Mesenchymal stem cell (in vitro differentiated cells and primary cell): Measurements from ENCODE around the gene PTPRCAP.
"Not testable (repeated sequence)": the region's sequence is repeated elsewhere in the genome, so short reads cannot be mapped to it uniquely, and the experiment has no call there.

Source experiments
- DNase-seq: peaks from one replicate; pipeline ENCODE4 v3.0.0-alpha.2; 2013
- H2AFZ ChIP-seq: one replicate; pipeline ENCODE4 v1.6.1; 2013; ENCODE audit warnings: low read depth, mild to moderate bottlenecking, control low read depth, inconsistent platforms, low read length, moderate library complexity
- H2AK5ac ChIP-seq: 2 replicates; pipeline ENCODE4 v1.6.1; 2013; ENCODE audit warnings: low read length, moderate library complexity, mild to moderate bottlenecking, inconsistent platforms; ENCODE audit not compliant: severe bottlenecking
- H2BK120ac ChIP-seq: one replicate; pipeline ENCODE4 v1.6.1; 2013; ENCODE audit warnings: low read depth, mild to moderate bottlenecking, inconsistent platforms, low read length, moderate library complexity
- H2BK12ac ChIP-seq, 2 experiments: one replicate each; pipeline ENCODE4 v1.6.1; 2013; ENCODE audit warnings: inconsistent platforms in 2 of 2, low read length in 2 of 2, mild to moderate bottlenecking in 2 of 2, moderate library complexity in 2 of 2, control low read depth in 1 of 2
- H2BK15ac ChIP-seq: one replicate; pipeline ENCODE4 v1.6.1; 2013; ENCODE audit warnings: mild to moderate bottlenecking, low read depth, inconsistent platforms; ENCODE audit not compliant: poor library complexity, severe bottlenecking
- H2BK5ac ChIP-seq: 2 replicates; pipeline ENCODE4 v1.6.1; 2013; ENCODE audit warnings: low read depth, mild to moderate bottlenecking, low read length, control low read depth, inconsistent platforms; ENCODE audit not compliant: poor library complexity, severe bottlenecking
- H3K14ac ChIP-seq, 2 experiments: one replicate each; pipeline ENCODE4 v1.6.1; 2013; ENCODE audit warnings: inconsistent platforms in 2 of 2, low read length in 2 of 2, control low read depth in 1 of 2, mild to moderate bottlenecking in 1 of 2, moderate library complexity in 1 of 2
- H3K18ac ChIP-seq, 2 experiments: one replicate each; pipeline ENCODE4 v1.6.1; 2013; ENCODE audit warnings: inconsistent platforms in 2 of 2, low read length in 2 of 2, control low read depth in 1 of 2, low read depth in 1 of 2, mild to moderate bottlenecking in 1 of 2
- H3K23ac ChIP-seq, 2 experiments: one replicate each; pipeline ENCODE4 v1.6.1; 2013; ENCODE audit warnings: inconsistent platforms in 2 of 2, low read length in 2 of 2, mild to moderate bottlenecking in 2 of 2, moderate library complexity in 2 of 2, control low read depth in 1 of 2
- H3K27ac ChIP-seq: 2 replicates; pipeline ENCODE4 v1.5.1; 2013; ENCODE audit warnings: mild to moderate bottlenecking, moderate library complexity, low read length, control low read depth, inconsistent platforms; ENCODE audit not compliant: poor library complexity, severe bottlenecking
- H3K27me3 ChIP-seq, 2 experiments: 2 replicates each; pipeline versions ENCODE4 v1.6.1 to v1.7.0; 2013; ENCODE audit warnings: low read length in 2 of 2, mild to moderate bottlenecking in 2 of 2, moderate library complexity in 2 of 2, control low read depth in 1 of 2, inconsistent platforms in 1 of 2; ENCODE audit not compliant: control insufficient read depth in 1 of 2, insufficient read depth in 1 of 2
- H3K36me3 ChIP-seq, 2 experiments: 2 replicates each; pipeline versions ENCODE4 v1.6.1 to v1.7.0; 2013; ENCODE audit warnings: low read length in 2 of 2, control low read depth in 1 of 2, inconsistent platforms in 1 of 2, low read depth in 1 of 2, mild to moderate bottlenecking in 1 of 2; ENCODE audit not compliant: insufficient read depth in 2 of 2, control insufficient read depth in 1 of 2
- H3K4ac ChIP-seq, 2 experiments: one replicate each; pipeline ENCODE4 v1.6.1; 2013; ENCODE audit warnings: inconsistent platforms in 2 of 2, low read length in 2 of 2, mild to moderate bottlenecking in 2 of 2, moderate library complexity in 2 of 2, control low read depth in 1 of 2, low read depth in 1 of 2
- H3K4me1 ChIP-seq: 2 replicates; pipeline ENCODE4 v1.6.1; 2013; ENCODE audit warnings: low read depth, low read length, control low read depth; ENCODE audit not compliant: control insufficient read depth, insufficient read depth
- H3K4me2 ChIP-seq: 2 replicates; pipeline ENCODE4 v1.6.1; 2013; ENCODE audit warnings: low read length, mild to moderate bottlenecking, inconsistent platforms; ENCODE audit not compliant: poor library complexity, severe bottlenecking
- H3K4me3 ChIP-seq, 2 experiments: 2 replicates each; pipeline versions ENCODE4 v1.5.1 to v1.7.0; 2013; ENCODE audit warnings: low read length in 2 of 2, mild to moderate bottlenecking in 2 of 2, control low read depth in 1 of 2, low read depth in 1 of 2; ENCODE audit not compliant: insufficient read depth in 1 of 2
- H3K79me1 ChIP-seq: replicated peaks from 2 replicates; pipeline ENCODE4 v1.6.1; 2013; ENCODE audit warnings: mild to moderate bottlenecking, control low read depth, low read length, inconsistent platforms; ENCODE audit not compliant: poor library complexity, severe bottlenecking
- H3K9ac ChIP-seq: 2 replicates; pipeline ENCODE4 v1.7.0; 2013; ENCODE audit warnings: mild to moderate bottlenecking, low read length, moderate library complexity
- H3K9me3 ChIP-seq: 2 replicates; pipeline ENCODE4 v1.7.0; 2013; ENCODE audit warnings: mild to moderate bottlenecking, low read length; ENCODE audit not compliant: control insufficient read depth
- H4K8ac ChIP-seq: one replicate; pipeline ENCODE4 v1.6.1; 2013; ENCODE audit warnings: inconsistent platforms, mild to moderate bottlenecking, low read length, moderate library complexity
- H4K91ac ChIP-seq: one replicate; pipeline ENCODE4 v1.6.1; 2013; ENCODE audit warnings: mild to moderate bottlenecking, low read length, inconsistent platforms
- WGBS: methylation state at CpG from one replicate; pipeline ENCODE4 v1.1.7; 2013; ENCODE audit warnings: mixed read lengths; 5-methylcytosine and 5-hydroxymethylcytosine counted together

Gene PTPRCAP

DNA sequence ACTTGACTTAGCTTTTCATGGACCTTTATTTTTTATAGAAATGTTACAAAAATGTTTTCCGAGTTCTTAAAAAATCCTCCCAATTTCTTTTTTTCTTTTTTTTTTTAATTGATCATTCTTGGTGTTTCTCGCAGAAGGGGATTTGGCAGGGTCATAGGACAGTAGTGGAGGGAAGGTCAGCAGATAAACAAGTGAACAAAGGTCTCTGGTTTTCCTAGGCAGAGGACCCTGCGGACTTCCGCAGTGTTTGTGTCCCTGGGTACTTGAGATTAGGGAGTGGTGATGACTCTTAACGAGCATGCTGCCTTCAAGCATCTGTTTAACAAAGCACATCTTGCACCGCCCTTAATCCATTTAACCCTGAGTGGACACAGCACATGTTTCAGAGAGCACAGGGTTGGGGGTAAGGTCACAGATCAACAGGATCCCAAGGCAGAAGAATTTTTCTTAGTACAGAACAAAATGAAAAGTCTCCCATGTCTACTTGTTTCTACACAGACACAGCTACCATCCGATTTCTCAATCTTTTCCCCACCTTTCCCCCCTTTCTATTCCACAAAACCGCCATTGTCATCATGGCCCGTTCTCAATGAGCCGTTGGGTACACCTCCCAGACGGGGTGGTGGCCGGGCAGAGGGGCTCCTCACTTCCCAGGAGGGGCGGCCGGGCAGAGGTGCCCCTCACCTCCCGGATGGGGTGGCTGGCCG is 40.0 kb upstream of the PTPRCAP start:
- not testable (repeated sequence) for H2BK15ac ChIP-seq, H3K27ac ChIP-seq, H4K8ac ChIP-seq, H3K18ac ChIP-seq, H3K4ac ChIP-seq, H3K9ac ChIP-seq, H3K4me3 ChIP-seq, DNase-seq, H4K91ac ChIP-seq, H2AFZ ChIP-seq, H3K79me1 ChIP-seq, H3K9me3 ChIP-seq, H3K23ac ChIP-seq, H3K4me2 ChIP-seq, H3K14ac ChIP-seq, H2AK5ac ChIP-seq, H2BK5ac ChIP-seq, H3K27me3 ChIP-seq, H2BK12ac ChIP-seq, H2BK120ac ChIP-seq, H3K4me1 ChIP-seq, H3K36me3 ChIP-seq
- 89% methylated on average over 8 of the region's 16 CpGs for WGBS

DNA sequence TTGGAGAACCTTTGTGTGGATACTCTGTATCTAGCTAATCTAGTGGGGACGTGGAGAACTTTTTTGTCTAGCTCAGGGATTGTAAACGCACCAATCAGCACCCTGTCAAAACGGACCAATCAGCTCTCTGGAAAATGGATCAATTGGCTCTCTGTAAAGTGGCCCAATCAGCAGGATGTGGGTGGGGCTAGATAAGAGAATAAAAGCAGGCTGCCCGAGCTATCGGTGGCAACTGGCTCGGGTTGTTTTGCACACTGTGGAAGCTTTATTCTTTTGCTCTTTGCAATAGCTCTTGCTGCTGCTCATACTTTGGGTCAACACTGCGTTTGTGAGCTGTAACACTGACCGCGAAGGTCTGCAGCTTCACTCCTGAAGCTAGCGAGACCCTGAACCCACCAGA is 39.2 kb upstream of the PTPRCAP start:
- H3K4me2 ChIP-seq, H2BK12ac ChIP-seq, DNase-seq, H3K27me3 ChIP-seq, H3K9ac ChIP-seq, H3K23ac ChIP-seq, H4K91ac ChIP-seq, H2AK5ac ChIP-seq, H3K79me1 ChIP-seq, H3K36me3 ChIP-seq, H2BK15ac ChIP-seq, H3K14ac ChIP-seq, H3K4ac ChIP-seq, H2AFZ ChIP-seq, H3K18ac ChIP-seq, H3K27ac ChIP-seq, H3K9me3 ChIP-seq, H2BK5ac ChIP-seq, H2BK120ac ChIP-seq, H3K4me1 ChIP-seq, H3K4me3 ChIP-seq: not testable (repeated sequence)
- peak overlapping the region; percentile 6 for H4K8ac ChIP-seq
- WGBS = 94% methylated on average over 10 of the region's 10 CpGs

- Histone ChIP-seq H4K91ac (no peak overlapping the region), H3K79me1 (peaks cover 4% of the 10 kb centered on the region), H4K8ac (no peak overlapping the region), H2BK15ac (no peak overlapping the region), H3K18ac (no peak overlapping the region), H3K27ac (no peak overlapping the region), H2BK120ac (no peak overlapping the region), H3K4me3 (no peak overlapping the region), H2AK5ac (no peak overlapping the region), H2BK5ac (no peak overlapping the region), H3K4me2 (no peak overlapping the region), H2AFZ (no peak overlapping the region), H3K27me3 (no peaks in the 10 kb centered on the region), H3K9me3 (no peaks in the 10 kb centered on the region), H3K36me3 (no peaks in the 10 kb centered on the region), H3K14ac (no peak overlapping the region), H3K9ac (no peak overlapping the region), H3K23ac (no peak overlapping the region), H3K4ac (no peak overlapping the region), H2BK12ac (no peak overlapping the region), H3K4me1 (peaks cover 7% of the 10 kb centered on the region)
- DNase-seq = no peak
- WGBS = 87% methylated on average over 7 of the region's 7 CpGs
These were observed 35.4 kb upstream of the PTPRCAP start for GRCh38 chr11:67472882-67473281.

DNA sequence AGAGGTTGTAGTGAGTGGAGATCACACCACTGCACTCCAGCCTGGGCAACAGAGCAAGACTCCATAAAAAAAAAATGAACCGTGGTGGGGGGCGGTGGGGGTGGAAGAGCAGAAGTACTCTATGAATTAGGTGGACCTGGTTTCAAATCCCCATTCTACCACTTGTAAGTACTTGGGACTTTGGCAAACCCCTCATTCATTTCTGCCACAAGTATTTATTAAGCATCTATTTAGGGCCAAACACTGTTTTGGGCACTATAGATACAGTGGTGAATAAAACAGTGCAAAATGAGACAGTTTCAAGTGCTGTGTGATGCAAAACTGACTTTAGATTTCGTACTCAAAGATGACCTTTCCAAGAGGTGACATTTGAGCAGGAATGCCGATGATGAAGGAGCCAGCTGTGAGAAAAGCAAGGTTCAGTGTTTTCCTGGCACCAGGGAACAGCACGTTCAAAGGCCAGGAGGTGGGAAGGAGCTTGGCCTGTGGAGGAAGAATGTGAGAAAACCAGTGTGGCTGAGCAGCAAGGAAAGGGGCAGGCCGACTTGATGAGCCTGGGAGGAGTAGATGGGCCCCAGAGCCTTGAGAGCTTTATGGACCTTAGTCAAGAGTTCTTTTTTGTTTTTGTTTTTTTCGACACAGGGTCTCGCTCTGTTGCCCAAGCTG is 33.0 kb upstream of the PTPRCAP start:
- no peak for DNase-seq
- Histone ChIP-seq H2AK5ac (no peak overlapping the region), H3K27ac (no peak overlapping the region), H2BK12ac (no peak overlapping the region), H3K14ac (no peak overlapping the region), H3K9ac (no peak overlapping the region), H3K4ac (no peak overlapping the region), H3K4me3 (no peak overlapping the region), H3K18ac (no peak overlapping the region), H3K4me2 (no peak overlapping the region), H2BK15ac (no peak overlapping the region), H3K4me1 (peaks cover 18% of the 10 kb centered on the region), H3K36me3 (peaks cover 9 to 13% of the 10 kb centered on the region in 2 experiments), H3K79me1 (peaks cover 14% of the 10 kb centered on the region), H4K91ac (no peak overlapping the region), H4K8ac (peak overlapping the region; percentile 16), H2BK120ac (no peak overlapping the region), H3K9me3 (no peaks in the 10 kb centered on the region), H2AFZ (no peak overlapping the region), H3K27me3 (no peaks in the 10 kb centered on the region), H3K23ac (no peak overlapping the region), H2BK5ac (no peak overlapping the region)
- WGBS = 76% methylated on average over 6 of the region's 8 CpGs
